CD4-positive, alpha-beta memory T cell (primary cell): Measurements from ENCODE around the gene CLDN18. TPM values are rescaled to one million over a fixed set of nuclear protein-coding genes. Genes with fewer than 3 reads are reported as not detected.

Experiments
- CTCF ChIA-PET: fragments of 350-600 bp; sonication (Branson Sonifier 250); formaldehyde crosslinking; loops from one replicate; lab custom pipeline; 2021; ENCODE audit warnings: inconsistent platforms; ENCODE audit not compliant: partially characterized antibody; lab: Charles Lee
- POLR2A ChIA-PET: fragments of 350-600 bp; sonication (Branson Sonifier 250); formaldehyde crosslinking; loops from one replicate; lab custom pipeline; 2021; ENCODE audit not compliant: partially characterized antibody; lab: Charles Lee
- DNase-seq, 5 donors: peaks; one replicate each; pipeline versions ENCODE4 v3.0.0 to v3.0.0-alpha.2; 2020 to 2022; ENCODE audit warnings: mixed read lengths in 1 of 5
- H3K27ac ChIP-seq: one replicate; pipeline ENCODE4 v1.7.0; 2013; ENCODE audit warnings: low read depth, low read length
- H3K27me3 ChIP-seq: 2 replicates; pipeline ENCODE4 v1.7.0; 2013; ENCODE audit warnings: mild to moderate bottlenecking, low read length, moderate library complexity; ENCODE audit not compliant: insufficient read depth
- H3K36me3 ChIP-seq: 2 replicates; pipeline ENCODE4 v1.7.0; 2013; ENCODE audit warnings: mild to moderate bottlenecking, low read length, moderate library complexity; ENCODE audit not compliant: insufficient read depth
- H3K4me1 ChIP-seq: 2 replicates; pipeline ENCODE4 v1.7.0; 2013; ENCODE audit warnings: mild to moderate bottlenecking, low read length, moderate library complexity; ENCODE audit not compliant: insufficient read depth
- H3K4me3 ChIP-seq, 2 donors: one replicate each; pipeline ENCODE4 v1.7.0; 2013; ENCODE audit warnings: low read length in 2 of 2, mild to moderate bottlenecking in 1 of 2
- H3K9me3 ChIP-seq, 2 donors: one replicate each; pipeline ENCODE4 v1.7.0; 2013; ENCODE audit warnings: low read length in 2 of 2, control low read depth in 1 of 2; ENCODE audit not compliant: control insufficient read depth in 1 of 2
- H3K27ac Mint-ChIP-seq, 7 donors: one replicate each; pipeline ENCODE4 v1.8.0; 2020 to 2021; ENCODE audit warnings: mixed read lengths in 7 of 7, mild to moderate bottlenecking in 6 of 7, inconsistent platforms in 3 of 7, moderate library complexity in 3 of 7
- H3K27me3 Mint-ChIP-seq, 2 donors: one replicate each; pipeline ENCODE4 v1.8.0; 2020 to 2021; ENCODE audit warnings: mixed read lengths in 2 of 2
- H3K36me3 Mint-ChIP-seq, 2 donors: one replicate each; pipeline ENCODE4 v1.8.0; 2020 to 2021; ENCODE audit warnings: mixed read lengths in 2 of 2, inconsistent platforms in 1 of 2, mild to moderate bottlenecking in 1 of 2
- H3K4me1 Mint-ChIP-seq, 4 donors: one replicate each; pipeline ENCODE4 v1.8.0; 2020 to 2021; ENCODE audit warnings: mixed read lengths in 4 of 4, mild to moderate bottlenecking in 1 of 4
- H3K4me3 Mint-ChIP-seq, 8 donors: one replicate each; pipeline ENCODE4 v1.8.0; 2020 to 2021; ENCODE audit warnings: mixed read lengths in 8 of 8, mild to moderate bottlenecking in 7 of 8, moderate library complexity in 6 of 8, inconsistent platforms in 3 of 8
- H3K9me3 Mint-ChIP-seq, 8 donors: one replicate each; pipeline ENCODE4 v1.8.0; 2020 to 2021; ENCODE audit warnings: mixed read lengths in 8 of 8, mild to moderate bottlenecking in 5 of 8, inconsistent platforms in 3 of 8, moderate library complexity in 1 of 8
- intact Hi-C: fragments of 100-400 bp; cut with micrococcal nuclease; formaldehyde crosslinking; loops from one replicate; pipeline ENCODE4 v1.15.1; 2023
- polyA plus RNA-seq, 2 donors: library from polyadenylated mRNA; unstranded; fragments of 300-500 nt; fragmentation: Illumina TruSeq; gene quantifications; one replicate each; pipeline ENCODE4 v1.2.3, GENCODE V29; 2021
- total RNA-seq, 2 experiments: library from RNA; stranded (reverse); gene quantifications; one replicate each; pipeline ENCODE4 v1.2.3, GENCODE V29; 2021

The CLDN18 gene
- total and polyA plus RNA-seq, 4 experiments from 2014 or later: not detected

GRCh38 chr3:137988152-137988551, 21.8 kb upstream of the CLDN18 start:
- no peak for DNase-seq
- Mint-ChIP-seq H3K27ac (no peak overlapping the region), H3K9me3 (peaks cover 0 to 5% (median 0%) of the 10 kb centered on the region in 8 donors), H3K4me3 (no peak overlapping the region), H3K27me3 (peaks cover 0 to under 1% of the 10 kb centered on the region in 2 donors), H3K36me3 (no peaks in the 10 kb centered on the region), H3K4me1 (no peaks in the 10 kb centered on the region)
- ChIA-PET CTCF (interaction anchor here (0.7 kb wide), 1 partner anchor 18 kb away, joined by 3 read pairs; no protein-coding TSS in a partner anchor), POLR2A (no interaction called here)
- no peaks in the 10 kb centered on the region for H3K27me3 ChIP-seq
- no peaks in the 10 kb centered on the region for H3K4me1 ChIP-seq
- no peaks in the 10 kb centered on the region for H3K36me3 ChIP-seq
- intact Hi-C loops: no loop called here
- no peak overlapping the region for H3K4me3 ChIP-seq
- H3K9me3 ChIP-seq: no peaks in the 10 kb centered on the region
- no peak overlapping the region for H3K27ac ChIP-seq

GRCh38 chr3:137988982-137989381, 21.0 kb upstream of the CLDN18 start:
- intact Hi-C loops: no loop called here
- peaks cover under 1 to 9% (median 3%) of the 10 kb centered on the region in 8 donors for H3K9me3 Mint-ChIP-seq
- POLR2A ChIA-PET: no interaction called here

GRCh38 chr3:137990427-137990826, 19.5 kb upstream of the CLDN18 start:
- intact Hi-C loops: no loop called here

More at GRCh38 chr3:137988982-137989381, 21.0 kb upstream of the CLDN18 start:
- Histone ChIP-seq H3K27ac (no peak overlapping the region), H3K4me3 (no peak overlapping the region), H3K27me3 (no peaks in the 10 kb centered on the region), H3K4me1 (no peaks in the 10 kb centered on the region), H3K9me3 (no peaks in the 10 kb centered on the region), H3K36me3 (no peaks in the 10 kb centered on the region)
- DNase-seq: no peak
- Mint-ChIP-seq H3K36me3 (no peaks in the 10 kb centered on the region), H3K4me1 (no peaks in the 10 kb centered on the region), H3K4me3 (no peak overlapping the region), H3K27me3 (no peaks in the 10 kb centered on the region), H3K27ac (no peak overlapping the region)
- CTCF ChIA-PET: no interaction called here

GRCh38 chr3:137992592-137992991, 17.4 kb upstream of the CLDN18 start:
- Histone ChIP-seq H3K9me3 (no peaks in the 10 kb centered on the region), H3K27ac (no peak overlapping the region), H3K4me1 (no peaks in the 10 kb centered on the region), H3K4me3 (no peak overlapping the region), H3K36me3 (no peaks in the 10 kb centered on the region), H3K27me3 (no peaks in the 10 kb centered on the region)
- Mint-ChIP-seq H3K36me3 (no peaks in the 10 kb centered on the region), H3K4me3 (no peak overlapping the region), H3K4me1 (no peaks in the 10 kb centered on the region), H3K27ac (no peak overlapping the region), H3K9me3 (peaks cover 5 to 20% (median 12%) of the 10 kb centered on the region in 8 donors), H3K27me3 (peaks cover 0 to under 1% of the 10 kb centered on the region in 2 donors)
- intact Hi-C loops: no loop called here
- POLR2A ChIA-PET: no interaction called here
- DNase-seq: no peak
- CTCF ChIA-PET: no interaction called here

More at GRCh38 chr3:137990427-137990826, 19.5 kb upstream of the CLDN18 start:
- Mint-ChIP-seq H3K4me3 (no peak overlapping the region), H3K36me3 (no peaks in the 10 kb centered on the region), H3K9me3 (peaks cover 3 to 17% (median 10%) of the 10 kb centered on the region in 8 donors), H3K27ac (no peak overlapping the region), H3K4me1 (no peaks in the 10 kb centered on the region), H3K27me3 (no peaks in the 10 kb centered on the region)
- H3K27ac ChIP-seq: no peak overlapping the region
- CTCF ChIA-PET: no interaction called here
- H3K27me3 ChIP-seq: no peaks in the 10 kb centered on the region
- H3K9me3 ChIP-seq: no peaks in the 10 kb centered on the region
- no peaks in the 10 kb centered on the region for H3K4me1 ChIP-seq
- H3K4me3 ChIP-seq: no peak overlapping the region
- H3K36me3 ChIP-seq: no peaks in the 10 kb centered on the region
- no peak for DNase-seq
- POLR2A ChIA-PET: no interaction called here

GRCh38 chr3:137998121-137999042, 11.6 kb upstream of the CLDN18 start:
- no peak for DNase-seq
- H3K27me3 Mint-ChIP-seq: peaks cover 0 to 11% of the 10 kb centered on the region in 2 donors
- no peaks in the 10 kb centered on the region for H3K36me3 Mint-ChIP-seq
- peaks cover 5 to 20% (median 12%) of the 10 kb centered on the region in 8 donors for H3K9me3 Mint-ChIP-seq
- ChIA-PET CTCF (no interaction called here), POLR2A (no interaction called here)
- H3K4me3 ChIP-seq: no peak overlapping the region
- H3K27ac Mint-ChIP-seq: no peak overlapping the region
- intact Hi-C loops: no loop called here
- H3K27ac ChIP-seq: no peak overlapping the region
- no peaks in the 10 kb centered on the region for H3K4me1 ChIP-seq
- no peaks in the 10 kb centered on the region for H3K36me3 ChIP-seq
- no peaks in the 10 kb centered on the region for H3K9me3 ChIP-seq
- H3K4me3 Mint-ChIP-seq: no peak overlapping the region
- no peaks in the 10 kb centered on the region for H3K27me3 ChIP-seq
- H3K4me1 Mint-ChIP-seq: no peaks in the 10 kb centered on the region

GRCh38 chr3:138003069-138003468, 6.9 kb upstream of the CLDN18 start:
- Histone ChIP-seq H3K27me3 (no peaks in the 10 kb centered on the region), H3K9me3 (no peaks in the 10 kb centered on the region), H3K27ac (no peak overlapping the region), H3K4me1 (no peaks in the 10 kb centered on the region), H3K4me3 (no peak overlapping the region), H3K36me3 (no peaks in the 10 kb centered on the region)
- H3K9me3 Mint-ChIP-seq: no peaks in the 10 kb centered on the region
- no peaks in the 10 kb centered on the region for H3K4me1 Mint-ChIP-seq
- peaks cover 0 to 9% of the 10 kb centered on the region in 2 donors for H3K27me3 Mint-ChIP-seq
- H3K4me3 Mint-ChIP-seq: no peak overlapping the region
- ChIA-PET CTCF (no interaction called here), POLR2A (no interaction called here)
- no peaks in the 10 kb centered on the region for H3K36me3 Mint-ChIP-seq
- intact Hi-C loops: no loop called here
- DNase-seq: no peak
- H3K27ac Mint-ChIP-seq: no peak overlapping the region

- Histone ChIP-seq H3K27ac (no peak overlapping the region), H3K4me1 (no peaks in the 10 kb centered on the region), H3K36me3 (no peaks in the 10 kb centered on the region), H3K4me3 (no peak overlapping the region), H3K27me3 (no peaks in the 10 kb centered on the region), H3K9me3 (no peaks in the 10 kb centered on the region)
- no peak for DNase-seq
- Mint-ChIP-seq H3K4me1 (no peaks in the 10 kb centered on the region), H3K4me3 (no peak overlapping the region), H3K36me3 (no peaks in the 10 kb centered on the region), H3K27ac (no peak overlapping the region), H3K9me3 (no peaks in the 10 kb centered on the region), H3K27me3 (peaks cover 0 to 3% of the 10 kb centered on the region in 2 donors)
- intact Hi-C loops: no loop called here
- ChIA-PET POLR2A (no interaction called here), CTCF (no interaction called here)
These were observed 4.3 kb upstream of the CLDN18 start for GRCh38 chr3:138005627-138006026.
